Peyer's patch (tissue), 4 donors: ENCODE data around the gene EGLN3. TPM values are rescaled to one million over a fixed set of nuclear protein-coding genes. Genes with fewer than 3 reads are reported as not detected.

Experiments
- DNase-seq, 3 donors: peaks; one replicate each; pipeline ENCODE4 v3.0.0-alpha.2; 2017 to 2019
- H3K27ac ChIP-seq, 4 donors: fragments of 200-600 bp; sonication (generic); one replicate each; pipeline ENCODE4 v1.5.1; 2016 to 2019
- H3K27me3 ChIP-seq, 2 donors: fragments of 200-600 bp; sonication (generic); one replicate each; pipeline ENCODE4 v1.5.1; 2019
- H3K36me3 ChIP-seq, 3 donors: fragments of 200-600 bp; sonication (generic); one replicate each; pipeline ENCODE4 v1.5.1; 2016 to 2019
- H3K4me1 ChIP-seq, 4 donors: fragments of 200-600 bp; sonication (generic); one replicate each; pipeline ENCODE4 v1.5.1; 2016 to 2019
- H3K4me3 ChIP-seq, 4 donors: fragments of 200-600 bp; sonication (generic); 1 replicate in 3 of 4; 2 replicates in 1 of 4; pipeline ENCODE4 v1.5.1; 2016 to 2019; ENCODE audit warnings: mild to moderate bottlenecking in 1 of 4
- H3K9me3 ChIP-seq, 4 donors: fragments of 200-600 bp; sonication (generic); one replicate each; pipeline ENCODE4 v1.5.1; 2016 to 2019; ENCODE audit warnings: mild to moderate bottlenecking in 1 of 4
- CTCF ChIP-seq, 6 experiments: fragments of 450-650 bp in 4 of 6; fragments of 200-600 bp in 2 of 6; sonication (generic) in 1 of 6; IDR thresholded peaks; one replicate each; pipeline ENCODE4 v1.5.1; 2017 to 2019; ENCODE audit warnings: antibody characterized with exemption in 6 of 6, mild to moderate bottlenecking in 3 of 6, moderate library complexity in 1 of 6
- POLR2A ChIP-seq, 2 donors: fragments of 450-650 bp; IDR thresholded peaks; one replicate each; pipeline ENCODE4 v1.5.1; 2017; ENCODE audit warnings: antibody characterized with exemption in 2 of 2, mild to moderate bottlenecking in 2 of 2, moderate library complexity in 2 of 2
- total RNA-seq, 4 donors: library from RNA; depleted of rRNA; stranded (reverse); fragments of >200 nt; gene quantifications; one replicate each; pipeline ENCODE4 v1.1.0, GENCODE V29; 2016

EGLN3 gene
- total RNA-seq, 4 donors from 2014 or later: 14.0 to 82.9 (median 56.2) TPM

GRCh38 chr14:33948145-33948868, 2.6 kb downstream of the EGLN3 start:
- TF ChIP-seq POLR2A (IDR thresholded peaks at IDR 0.05) (no peak), CTCF (IDR thresholded peaks at IDR 0.05) (no peak)

GRCh38 chr14:33946679-33947476, 4.0 kb downstream of the EGLN3 start:
- peaks cover 0 to 41% (median 0%) of the 10 kb centered on the region in 4 donors for H3K4me1 ChIP-seq
- H3K9me3 ChIP-seq: no peaks in the 10 kb centered on the region
- peak overlapping the region in 2 of 4 donors; percentile 29 to 92 for H3K4me3 ChIP-seq
- DNase-seq: no peak
- no peaks in the 10 kb centered on the region for H3K27me3 ChIP-seq
- TF ChIP-seq CTCF (IDR thresholded peaks at IDR 0.05) (no peak), POLR2A (IDR thresholded peaks at IDR 0.05) (no peak)
- peak overlapping the region in 1 of 4 donors; percentile 4 for H3K27ac ChIP-seq
- no peaks in the 10 kb centered on the region for H3K36me3 ChIP-seq

More at GRCh38 chr14:33948145-33948868, 2.6 kb downstream of the EGLN3 start:
- no peaks in the 10 kb centered on the region for H3K9me3 ChIP-seq
- H3K36me3 ChIP-seq: no peaks in the 10 kb centered on the region
- DNase-seq: no peak
- peak overlapping the region in 2 of 4 donors; percentile 67 to 92 for H3K4me3 ChIP-seq
- H3K27me3 ChIP-seq: no peaks in the 10 kb centered on the region
- H3K4me1 ChIP-seq: peaks cover 0 to 33% (median 0%) of the 10 kb centered on the region in 4 donors
- H3K27ac ChIP-seq: peak overlapping the region in 2 of 4 donors; percentile 83

GRCh38 chr14:33945210-33946088, 5.4 kb downstream of the EGLN3 start:
- peak overlapping the region in 1 of 4 donors; percentile 6 for H3K4me3 ChIP-seq
- peaks cover 0 to 50% (median 0%) of the 10 kb centered on the region in 4 donors for H3K4me1 ChIP-seq
- no peak for TF ChIP-seq POLR2A (IDR thresholded peaks at IDR 0.05)
- no peak for TF ChIP-seq CTCF (IDR thresholded peaks at IDR 0.05)
- no peaks in the 10 kb centered on the region for H3K36me3 ChIP-seq
- no peaks in the 10 kb centered on the region for H3K9me3 ChIP-seq
- no peak for DNase-seq
- H3K27ac ChIP-seq: no peak overlapping the region
- no peaks in the 10 kb centered on the region for H3K27me3 ChIP-seq

- peak in 2 of 3 donors; percentile 58 to 66 for DNase-seq
- no peaks in the 10 kb centered on the region for H3K27me3 ChIP-seq
- peaks cover 0 to 68% (median 0%) of the 10 kb centered on the region in 4 donors for H3K4me1 ChIP-seq
- peak overlapping the region in 1 of 4 donors; percentile 7 for H3K4me3 ChIP-seq
- no peaks in the 10 kb centered on the region for H3K36me3 ChIP-seq
- peak overlapping the region in 2 of 4 donors; percentile 53 to 82 for H3K27ac ChIP-seq
- no peaks in the 10 kb centered on the region for H3K9me3 ChIP-seq
- no peak for TF ChIP-seq POLR2A (IDR thresholded peaks at IDR 0.05)
- TF ChIP-seq CTCF (IDR thresholded peaks at IDR 0.05): no peak
Measured at GRCh38 chr14:33943096-33943883, 7.6 kb downstream of the EGLN3 start.
